Muscle layer of duodenum (tissue), 2 donors: Measurements from ENCODE around the gene TNPO3.

Source experiments
- H3K27ac ChIP-seq: one replicate; pipeline ENCODE4 v1.7.0; 2013; ENCODE audit warnings: mild to moderate bottlenecking, low read length
- H3K27me3 ChIP-seq: one replicate; pipeline ENCODE4 v1.7.0; 2013; ENCODE audit warnings: low read depth, mild to moderate bottlenecking, control low read depth, low read length
- H3K36me3 ChIP-seq, 2 donors: one replicate each; pipeline ENCODE4 v1.7.0; 2013; ENCODE audit warnings: low read length in 2 of 2, control low read depth in 1 of 2, mild to moderate bottlenecking in 1 of 2; ENCODE audit not compliant: insufficient read depth in 2 of 2, control insufficient read depth in 1 of 2
- H3K4me1 ChIP-seq, 2 donors: one replicate each; pipeline ENCODE4 v1.7.0; 2013; ENCODE audit warnings: low read length in 2 of 2, mild to moderate bottlenecking in 2 of 2, control low read depth in 1 of 2, moderate library complexity in 1 of 2; ENCODE audit not compliant: insufficient read depth in 2 of 2, control insufficient read depth in 1 of 2
- H3K4me3 ChIP-seq, 2 donors: one replicate each; pipeline ENCODE4 v1.7.0; 2013; ENCODE audit warnings: low read length in 2 of 2, low read depth in 1 of 2, mild to moderate bottlenecking in 1 of 2
- H3K9me3 ChIP-seq, 2 donors: one replicate each; pipeline ENCODE4 v1.7.0; 2013; ENCODE audit warnings: low read length in 2 of 2, control low read depth in 1 of 2, mild to moderate bottlenecking in 1 of 2; ENCODE audit not compliant: control insufficient read depth in 1 of 2
- donor health status: healthy.

TNPO3 gene

GRCh38 chr7:128954830-128955802 lies 99.8 kb downstream of the TNPO3 start:
- H3K27ac ChIP-seq: no peak overlapping the region

GRCh38 chr7:128954150-128954549 lies 100.8 kb downstream of the TNPO3 start:
- Histone ChIP-seq H3K27me3 (no peaks in the 10 kb centered on the region), H3K36me3 (peaks cover 45 to 60% of the 10 kb centered on the region in 2 donors), H3K27ac (no peak overlapping the region), H3K9me3 (no peaks in the 10 kb centered on the region), H3K4me1 (no peaks in the 10 kb centered on the region), H3K4me3 (no peak overlapping the region)

More at GRCh38 chr7:128954830-128955802, 99.8 kb downstream of the TNPO3 start:
- Histone ChIP-seq H3K9me3 (no peaks in the 10 kb centered on the region), H3K36me3 (peaks cover 49 to 65% of the 10 kb centered on the region in 2 donors), H3K4me3 (no peak overlapping the region), H3K27me3 (no peaks in the 10 kb centered on the region), H3K4me1 (no peaks in the 10 kb centered on the region)

- no peaks in the 10 kb centered on the region for H3K27me3 ChIP-seq
- peaks cover 26 to 44% of the 10 kb centered on the region in 2 donors for H3K36me3 ChIP-seq
- no peak overlapping the region for H3K4me3 ChIP-seq
- no peaks in the 10 kb centered on the region for H3K9me3 ChIP-seq
- H3K4me1 ChIP-seq: no peaks in the 10 kb centered on the region
- no peak overlapping the region for H3K27ac ChIP-seq
Observed at GRCh38 chr7:128951296-128951695, 103.6 kb downstream of the TNPO3 start.

GRCh38 chr7:128948976-128949760 lies 105.7 kb downstream of the TNPO3 start:
- H3K36me3 ChIP-seq: peaks cover 15 to 30% of the 10 kb centered on the region in 2 donors
- no peak overlapping the region for H3K27ac ChIP-seq

GRCh38 chr7:128948312-128948973 lies 106.5 kb downstream of the TNPO3 start:
- no peak overlapping the region for H3K4me3 ChIP-seq
- H3K9me3 ChIP-seq: no peaks in the 10 kb centered on the region
- no peaks in the 10 kb centered on the region for H3K4me1 ChIP-seq
- no peak overlapping the region for H3K27ac ChIP-seq
- peaks cover 8 to 23% of the 10 kb centered on the region in 2 donors for H3K36me3 ChIP-seq
- no peaks in the 10 kb centered on the region for H3K27me3 ChIP-seq

More at GRCh38 chr7:128948976-128949760, 105.7 kb downstream of the TNPO3 start:
- H3K27me3 ChIP-seq: no peaks in the 10 kb centered on the region
- H3K4me3 ChIP-seq: no peak overlapping the region
- H3K4me1 ChIP-seq: no peaks in the 10 kb centered on the region
- H3K9me3 ChIP-seq: no peaks in the 10 kb centered on the region

GRCh38 chr7:128947854-128948253 lies 107.1 kb downstream of the TNPO3 start:
- Histone ChIP-seq H3K27me3 (no peaks in the 10 kb centered on the region), H3K36me3 (peaks cover 5 to 17% of the 10 kb centered on the region in 2 donors), H3K4me1 (no peaks in the 10 kb centered on the region), H3K9me3 (no peaks in the 10 kb centered on the region), H3K4me3 (no peak overlapping the region), H3K27ac (no peak overlapping the region)

- no peak overlapping the region for H3K27ac ChIP-seq
- peaks cover under 1 to 11% of the 10 kb centered on the region in 2 donors for H3K36me3 ChIP-seq
- no peaks in the 10 kb centered on the region for H3K9me3 ChIP-seq
- H3K27me3 ChIP-seq: no peaks in the 10 kb centered on the region
- H3K4me3 ChIP-seq: no peak overlapping the region
- H3K4me1 ChIP-seq: no peaks in the 10 kb centered on the region
Observed at GRCh38 chr7:128946936-128947830, 107.7 kb downstream of the TNPO3 start.

- Histone ChIP-seq H3K9me3 (no peaks in the 10 kb centered on the region), H3K4me3 (no peak overlapping the region), H3K27ac (no peak overlapping the region), H3K27me3 (no peaks in the 10 kb centered on the region), H3K4me1 (no peaks in the 10 kb centered on the region), H3K36me3 (no peaks in the 10 kb centered on the region)
Observed at GRCh38 chr7:128945668-128946366, 109.1 kb downstream of the TNPO3 start.

- Histone ChIP-seq H3K9me3 (no peaks in the 10 kb centered on the region), H3K36me3 (no peaks in the 10 kb centered on the region), H3K27me3 (no peaks in the 10 kb centered on the region), H3K27ac (no peak overlapping the region), H3K4me1 (no peaks in the 10 kb centered on the region), H3K4me3 (no peak overlapping the region)
Observed at GRCh38 chr7:128944487-128945236, 110.2 kb downstream of the TNPO3 start.
